HEK293T (cell line): ENCODE data around the gene ZMIZ2.

Experiments
- ARNT ChIP-seq: fragments of 450-650 bp; IDR thresholded peaks from 2 replicates; pipeline ENCODE4 v1.6.1; 2017; ENCODE audit warnings: mild to moderate bottlenecking
- ELF4 ChIP-seq: fragments of 450-650 bp; IDR thresholded peaks from 2 replicates; pipeline ENCODE4 v1.6.1; 2017; ENCODE audit warnings: antibody characterized with exemption
- FOXA1 ChIP-seq: fragments of 450-650 bp; IDR thresholded peaks from 2 replicates; pipeline ENCODE4 v1.6.1; 2016; ENCODE audit warnings: mild to moderate bottlenecking
- FOXK2 ChIP-seq: fragments of 450-650 bp; IDR thresholded peaks from 2 replicates; pipeline ENCODE4 v1.6.1; 2016; ENCODE audit warnings: mild to moderate bottlenecking
- FOXM1 ChIP-seq: fragments of 450-650 bp; IDR thresholded peaks from 2 replicates; pipeline ENCODE4 v1.6.1; 2017; ENCODE audit warnings: mild to moderate bottlenecking, borderline replicate concordance
- HDGF ChIP-seq: fragments of 450-650 bp; IDR thresholded peaks from 2 replicates; pipeline ENCODE4 v1.6.1; 2017; ENCODE audit warnings: antibody characterized with exemption, borderline replicate concordance
- L3MBTL2 ChIP-seq: fragments of 450-650 bp; conservative IDR thresholded peaks from 2 replicates; pipeline ENCODE4 v1.6.1; 2016; ENCODE audit warnings: mild to moderate bottlenecking
- SP1 ChIP-seq: fragments of 450-650 bp; IDR thresholded peaks from 2 replicates; pipeline ENCODE4 v1.6.1; 2017
- TARDBP ChIP-seq: fragments of 450-650 bp; IDR thresholded peaks from 2 replicates; pipeline ENCODE4 v1.6.1; 2016
- ZNF384 ChIP-seq: fragments of 450-650 bp; IDR thresholded peaks from 2 replicates; pipeline ENCODE4 v1.6.1; 2016

GRCh38 chr7:44706788-44707557 lies 41.7 kb upstream of the ZMIZ2 start:
- no peak for TF ChIP-seq FOXM1
- TF ChIP-seq SP1, result no peak
- TF ChIP-seq ARNT, result no peak
- no peak for TF ChIP-seq ZNF384
- TF ChIP-seq FOXK2, result no peak
- no peak for TF ChIP-seq FOXA1
- no peak for TF ChIP-seq HDGF
- no peak for TF ChIP-seq TARDBP
- TF ChIP-seq L3MBTL2, result no peak
- TF ChIP-seq ELF4, result no peak
